Stimulated activated CD8-positive, alpha-beta memory T cell treated with anti-CD3 and anti-CD28 coated beads, Interleukin-7, amount 100 ng/mL, for 48 hours (primary cell): ENCODE data around the gene EPB41L4A.

ENCODE experiments used
- DNase-seq, 2 donors: peaks; one replicate each; pipeline ENCODE4 v3.0.0-alpha.2; 2020; ENCODE audit warnings: low read depth in 1 of 2; ENCODE audit errors: extremely low read depth in 1 of 2

The EPB41L4A gene

DNA sequence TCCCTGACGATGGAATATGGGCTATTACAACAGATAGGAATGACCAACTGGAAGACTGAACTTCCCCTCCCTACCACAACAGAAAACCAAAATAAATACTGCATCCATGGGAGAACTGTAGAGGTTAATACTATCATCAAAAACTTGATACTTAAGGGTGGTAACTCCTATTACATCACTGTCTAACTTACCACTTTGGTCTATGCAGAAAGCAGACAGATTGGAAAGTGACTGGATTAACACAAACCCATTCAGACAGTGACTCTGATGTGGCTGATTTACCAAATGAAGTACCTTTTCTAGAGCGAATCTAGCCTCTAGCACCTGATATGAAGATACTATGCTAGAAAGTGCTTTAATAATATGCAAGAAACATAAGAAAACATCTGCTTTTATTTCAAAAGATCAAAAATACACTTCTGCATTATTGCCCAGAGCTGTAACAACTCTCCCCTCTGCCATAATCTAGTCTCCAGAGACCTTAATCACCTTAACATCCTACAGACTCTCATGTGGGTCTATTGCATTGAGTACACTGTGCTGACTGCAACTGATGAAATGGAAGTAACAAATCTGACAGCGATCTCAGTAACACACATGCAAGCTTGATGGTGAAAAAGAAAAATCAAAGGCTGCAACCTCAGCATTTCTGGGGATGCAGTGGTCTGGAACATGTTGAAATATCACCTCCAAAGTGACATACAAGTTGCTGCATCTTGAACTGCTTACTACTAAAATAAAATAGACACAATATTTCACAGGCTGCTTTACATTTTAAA lies 62.7 kb downstream of the EPB41L4A start:
- no peak for DNase-seq

- DNase-seq = no peak
Observed at GRCh38 chr5:112355058-112355685, 63.9 kb downstream of the EPB41L4A start.

DNA sequence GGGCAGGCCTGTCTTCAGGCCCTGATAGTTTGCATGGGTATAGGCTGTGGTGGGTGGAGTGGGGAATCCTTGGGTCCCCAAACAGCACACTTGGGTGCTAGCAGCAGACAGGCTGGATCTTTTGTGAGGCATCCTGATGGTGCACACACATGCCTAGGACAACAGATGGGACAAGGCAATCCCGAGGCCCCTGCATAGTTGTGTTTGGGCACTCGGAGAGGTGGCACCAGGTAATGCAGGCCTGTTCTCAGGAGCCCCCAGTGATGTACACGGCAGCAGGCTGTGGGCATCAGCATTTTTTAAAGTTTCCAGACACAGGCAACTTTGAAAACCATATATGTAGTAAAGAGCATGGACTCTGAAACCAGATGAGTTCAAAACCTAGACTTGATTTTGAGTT lies 65.4 kb downstream of the EPB41L4A start:
- DNase-seq = no peak

DNA sequence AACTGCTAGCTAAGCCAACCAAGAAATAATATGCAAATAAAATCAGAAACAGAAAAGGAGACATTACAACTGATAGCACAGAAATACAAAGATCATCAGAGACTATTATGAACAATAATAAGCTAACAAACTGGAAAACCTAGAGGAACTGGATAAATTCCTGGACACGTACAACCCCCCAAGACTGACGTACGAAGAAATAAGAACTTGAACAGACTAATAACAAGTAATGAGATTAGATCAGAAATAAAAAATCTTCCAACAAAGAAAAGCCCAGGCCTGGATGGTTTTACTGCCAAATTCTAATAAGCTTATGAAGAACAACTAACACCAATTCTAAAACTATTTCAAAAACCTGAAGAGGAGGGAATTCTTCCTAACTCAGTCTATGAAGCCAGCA lies 67.9 kb downstream of the EPB41L4A start:
- no peak for DNase-seq

DNA sequence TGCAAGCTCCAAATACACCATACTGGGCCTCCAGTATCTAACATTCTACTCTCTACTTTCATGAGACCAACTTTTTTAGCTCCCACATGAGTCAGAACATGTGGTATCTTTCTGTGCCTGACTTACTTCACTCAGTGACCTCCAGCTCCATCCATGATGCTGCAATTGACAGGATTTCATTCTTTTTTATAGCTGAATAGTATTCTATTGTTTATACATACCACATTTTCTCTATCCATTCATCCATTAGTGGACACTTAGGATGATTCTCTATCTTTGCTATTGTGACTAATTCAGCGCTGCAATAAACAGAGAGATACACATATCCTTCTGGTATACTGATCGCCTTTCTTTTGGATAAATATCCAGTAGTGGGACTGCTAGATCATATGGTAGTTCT lies 68.5 kb downstream of the EPB41L4A start:
- no peak for DNase-seq

GRCh38 chr5:112349371-112349770 lies 69.7 kb downstream of the EPB41L4A start:
- no peak for DNase-seq

DNA sequence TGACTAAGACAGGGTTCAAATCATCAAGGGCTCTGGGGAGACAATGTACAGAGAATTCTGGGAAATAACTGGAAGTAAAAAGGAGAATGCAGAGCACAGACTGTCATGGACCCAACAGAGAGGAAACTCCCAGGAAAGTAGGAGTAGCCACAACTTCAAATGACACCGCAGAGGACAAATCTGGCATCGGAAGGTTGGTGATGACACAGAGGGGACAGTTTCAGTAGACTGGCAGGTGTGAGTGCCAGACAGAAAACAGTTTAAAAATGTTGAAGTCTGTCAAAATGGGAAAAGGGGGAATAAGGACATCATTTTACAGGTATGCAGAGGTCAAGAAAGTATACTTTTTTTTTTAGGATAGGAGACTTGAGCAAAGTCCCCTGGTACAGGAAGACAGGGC lies 70.2 kb downstream of the EPB41L4A start:
- DNase-seq = no peak

GRCh38 chr5:112348387-112348786 lies 70.7 kb downstream of the EPB41L4A start:
- DNase-seq = no peak

DNA sequence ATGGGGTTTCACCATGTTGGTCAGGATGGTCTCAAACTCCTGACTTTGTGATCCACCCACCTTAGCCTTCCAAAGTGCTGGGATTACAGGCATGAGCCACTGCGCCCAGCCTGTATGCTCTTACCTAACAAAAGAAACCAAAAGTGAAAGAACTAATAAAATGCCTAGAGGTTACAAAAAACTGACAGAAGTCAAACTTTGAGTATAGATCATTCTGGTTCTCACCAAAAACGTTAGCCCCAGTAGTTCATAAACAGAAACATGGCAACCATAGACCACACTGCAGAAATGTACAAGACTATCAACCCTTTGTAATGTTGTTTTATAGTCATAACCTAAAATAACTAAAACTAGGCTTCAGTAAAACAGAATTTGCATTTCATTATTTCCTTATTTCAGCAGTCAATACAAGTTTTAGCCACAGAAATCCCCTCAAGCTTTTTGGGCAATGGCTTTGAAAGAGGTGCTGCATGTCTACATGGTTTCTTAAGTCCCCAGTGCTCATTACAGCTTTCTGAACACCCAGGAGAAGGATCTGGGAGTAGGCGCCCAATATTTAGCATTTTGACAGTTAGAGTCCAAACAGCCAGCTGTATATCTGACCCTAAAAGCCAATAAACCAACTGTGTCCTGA lies 72.5 kb downstream of the EPB41L4A start:
- DNase-seq = no peak

DNA sequence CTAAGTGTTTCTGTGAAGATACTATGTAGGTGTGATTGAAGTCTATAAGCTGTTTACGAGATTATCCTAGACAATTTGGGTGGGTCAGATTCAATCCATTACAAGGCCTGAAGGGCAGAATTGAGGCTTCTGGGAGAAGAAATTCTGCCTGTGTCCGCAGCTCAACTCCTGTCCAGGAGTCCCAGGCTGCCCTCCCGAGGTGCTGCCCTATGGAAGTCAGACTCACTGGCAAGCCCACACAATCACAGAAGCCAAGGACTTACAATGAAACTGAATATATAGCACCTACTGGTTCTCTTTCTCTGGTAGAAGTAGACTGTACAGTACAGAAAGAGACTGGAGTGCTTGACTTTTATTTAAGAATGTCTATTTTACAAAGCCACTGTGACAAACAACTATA lies 74.5 kb downstream of the EPB41L4A start:
- no peak for DNase-seq

GRCh38 chr5:112342389-112342788 lies 76.7 kb downstream of the EPB41L4A start:
- no peak for DNase-seq

DNA sequence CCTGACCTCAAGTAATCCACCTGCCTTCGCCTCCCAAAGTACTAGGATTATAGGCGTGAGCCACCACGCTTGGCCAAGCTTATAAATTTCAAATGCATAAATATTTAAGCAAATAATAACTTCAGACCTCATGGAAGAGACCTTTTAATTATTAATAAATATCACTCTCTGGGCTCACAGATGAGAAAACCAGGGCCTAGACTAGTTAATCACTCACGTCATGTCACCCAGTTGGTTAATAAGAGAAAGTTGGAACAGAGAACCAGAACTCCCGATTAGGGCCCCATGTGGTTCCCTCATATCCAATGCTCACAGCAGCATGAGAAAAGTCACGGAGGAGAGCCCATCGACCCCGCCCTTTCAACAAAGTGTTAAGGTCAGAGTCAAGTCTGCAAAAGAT lies 79.3 kb downstream of the EPB41L4A start:
- DNase-seq = no peak

GRCh38 chr5:112338681-112339337 lies 80.3 kb downstream of the EPB41L4A start:
- DNase-seq = no peak

DNA sequence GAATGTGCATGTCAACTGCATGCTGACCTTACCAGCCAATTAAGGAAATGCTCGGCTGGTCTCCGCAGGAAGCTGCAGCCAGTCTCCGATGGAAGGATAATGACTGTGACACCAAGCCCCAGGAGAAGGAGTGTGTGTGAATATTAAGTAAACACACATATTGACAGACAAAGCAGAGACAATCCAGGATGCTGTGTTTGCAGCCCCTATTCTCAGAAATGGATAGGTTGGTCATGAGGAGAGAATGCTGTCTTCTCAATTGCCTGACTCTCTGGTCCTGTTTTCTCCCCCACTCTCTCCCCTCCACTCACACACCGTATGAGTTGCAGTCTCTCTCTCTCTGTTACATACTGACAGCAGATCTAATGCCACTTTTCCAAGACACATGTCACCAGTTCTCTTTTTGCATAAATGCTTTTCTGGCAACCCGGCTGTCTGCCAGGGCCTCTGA lies 85.7 kb downstream of the EPB41L4A start:
- no peak for DNase-seq

DNA sequence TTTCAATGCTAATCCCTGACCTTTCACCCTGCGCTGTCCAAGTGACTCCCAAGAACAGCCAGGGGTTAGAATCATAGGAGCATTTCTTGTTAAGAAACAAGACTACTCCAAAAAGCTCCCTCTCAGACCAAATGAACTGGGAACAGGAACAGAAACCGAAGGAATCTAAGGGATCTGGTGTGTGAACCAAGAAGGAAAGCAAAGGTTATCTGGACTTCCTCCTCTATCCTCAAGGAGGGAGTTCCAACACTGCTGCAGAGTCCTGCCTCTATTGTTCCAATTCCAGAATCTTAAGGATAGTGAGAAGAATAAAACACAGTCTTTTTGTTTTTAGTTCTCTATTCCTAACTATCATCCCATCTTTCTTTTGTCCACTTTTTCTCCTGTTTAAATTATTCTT lies 87.2 kb downstream of the EPB41L4A start:
- no peak for DNase-seq

GRCh38 chr5:112329419-112330090 lies 89.5 kb downstream of the EPB41L4A start:
- DNase-seq = peak in 1 of 2 donors; percentile 1

DNA sequence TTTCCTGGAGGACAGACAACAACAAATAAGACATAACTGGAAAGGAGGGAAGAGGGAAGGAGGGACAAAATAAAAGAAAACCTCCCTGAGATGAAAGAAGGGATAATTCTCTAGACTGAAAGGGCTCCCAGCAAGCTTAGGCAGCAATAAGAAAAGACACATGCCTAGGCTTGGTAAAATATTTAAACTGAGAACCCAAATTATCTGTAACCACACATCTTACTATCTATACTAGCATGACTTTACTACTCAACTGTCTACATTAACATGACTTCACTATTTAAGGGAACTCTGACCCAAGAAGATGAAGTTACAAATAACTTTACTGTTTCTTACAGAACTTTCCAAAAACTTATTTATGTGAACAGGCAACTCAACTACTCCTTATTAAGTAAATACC lies 95.9 kb downstream of the EPB41L4A start:
- DNase-seq = no peak

DNA sequence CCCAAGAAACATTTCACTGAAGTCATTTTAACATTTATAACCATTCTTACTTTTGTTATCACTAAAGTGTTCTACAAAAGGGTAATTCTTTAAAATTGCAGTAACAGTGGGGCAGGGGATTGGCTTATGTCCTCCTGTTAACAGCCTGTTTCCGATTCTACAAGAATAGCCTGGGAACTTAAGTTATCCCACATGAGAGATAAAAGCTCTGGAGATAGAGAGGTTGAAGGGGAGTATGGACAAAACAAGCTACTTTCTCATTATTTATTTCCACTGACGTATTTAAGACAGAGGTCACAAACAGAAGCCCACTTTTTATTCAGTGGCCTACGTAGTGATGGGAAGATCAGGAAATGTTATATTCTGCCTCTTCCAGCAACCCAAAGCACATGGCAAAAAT lies 98.7 kb downstream of the EPB41L4A start:
- no peak for DNase-seq

GRCh38 chr5:112318346-112318745 lies 100.7 kb downstream of the EPB41L4A start:
- DNase-seq = no peak

DNA sequence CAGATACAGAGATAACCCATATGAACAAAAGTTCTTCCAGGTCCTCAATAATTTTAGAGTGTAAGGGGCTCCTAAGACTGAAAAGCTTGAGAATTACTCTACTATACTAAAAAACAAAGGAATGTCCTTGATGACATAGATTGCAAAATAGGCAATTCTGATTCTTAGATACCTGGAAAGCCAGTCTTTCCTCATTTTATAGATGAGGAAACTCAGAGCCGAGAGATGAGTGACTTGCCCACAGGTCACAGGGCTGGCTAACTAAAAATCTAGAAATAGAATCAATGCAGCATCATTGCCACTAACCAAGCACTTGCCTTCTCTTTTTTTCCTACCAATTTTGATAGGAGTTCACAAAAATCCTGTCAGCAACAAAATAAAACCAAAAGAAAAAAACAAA lies 101.2 kb downstream of the EPB41L4A start:
- DNase-seq = no peak

DNA sequence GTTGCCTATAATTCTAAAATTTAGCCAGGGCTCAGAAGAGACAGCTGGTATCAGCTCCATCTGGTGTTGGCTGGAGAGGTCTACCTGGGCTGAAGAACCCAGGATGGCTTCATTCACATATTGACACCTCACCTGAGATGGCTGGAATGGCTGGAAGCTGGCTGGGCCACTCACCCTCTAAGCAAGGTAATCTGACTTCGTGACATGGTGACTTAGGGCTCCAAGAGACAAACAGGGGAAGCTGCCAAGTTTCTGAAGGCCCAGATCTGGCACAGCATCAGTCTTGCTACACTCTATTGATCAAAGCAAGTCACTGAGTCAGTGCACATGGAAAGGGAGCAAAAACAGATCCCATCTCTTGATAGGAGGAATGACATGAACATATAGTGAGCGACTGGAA lies 102.3 kb downstream of the EPB41L4A start:
- DNase-seq = no peak
